BJ (cell line): ENCODE results near the gene MLLT10. TPM values are rescaled to one million over a fixed set of nuclear protein-coding genes. Genes with fewer than 3 reads are reported as not detected.

ENCODE experiments used
- CTCF ChIA-PET: fragments of 350-600 bp; formaldehyde crosslinking; extraction: SDS; loops from one replicate; lab custom pipeline; 2021; ENCODE audit warnings: antibody characterized with exemption, inconsistent platforms; lab: Yijun Ruan, JAX
- POLR2A ChIA-PET: fragments of 300-600 bp; sonication (Branson Sonifier 250); formaldehyde crosslinking; extraction: SDS; loops from one replicate; lab custom pipeline; 2021; ENCODE audit warnings: antibody characterized with exemption; lab: Charles Lee
- DNase-seq: peaks from one replicate; pipeline ENCODE4 v3.0.0-alpha.2; 2011; ENCODE audit warnings: low read depth
- H3K27me3 ChIP-seq: 2 replicates; pipeline ENCODE4 v1.6.0; 2011; ENCODE audit warnings: low read length; ENCODE audit not compliant: control insufficient read depth, insufficient read depth
- H3K36me3 ChIP-seq: 2 replicates; pipeline ENCODE4 v1.5.1; 2011; ENCODE audit warnings: low read length; ENCODE audit not compliant: control insufficient read depth, insufficient read depth
- H3K4me3 ChIP-seq: 2 replicates; pipeline ENCODE4 v1.5.1; 2011; ENCODE audit warnings: low read depth, mild to moderate bottlenecking, control low read depth, low read length
- CTCF ChIP-seq: IDR thresholded peaks from 2 replicates; pipeline ENCODE4 v1.5.1; 2011; ENCODE audit warnings: low read depth, mild to moderate bottlenecking, control low read depth, inconsistent platforms, low read length, moderate library complexity; ENCODE audit not compliant: insufficient read depth
- polyA plus RNA-seq: library from polyadenylated mRNA; depleted of rRNA; stranded (reverse); fragments of >200 nt; gene quantifications from 2 replicates; pipeline ENCODE4 v1.2.3, GENCODE V29; 2011

MLLT10 gene
- polyA plus RNA-seq, 1 experiment: 30.2 TPM

- Histone ChIP-seq H3K4me3 (no peak overlapping the region), H3K36me3 (no peaks in the 10 kb centered on the region), H3K27me3 (no peaks in the 10 kb centered on the region)
- DNase-seq: no peak
- no peak for TF ChIP-seq CTCF
- POLR2A ChIA-PET: interaction anchor here (0.6 to 0.7 kb wide), 2 partner anchors 15 to 31 kb away, joined by 8 to 9 read pairs; no protein-coding TSS in a partner anchor
- CTCF ChIA-PET: interaction anchor here (2.6 to 3.0 kb wide), 2 partner anchors 27 to 210 kb away, joined by 10 to 12 read pairs; no protein-coding TSS in a partner anchor
Observed at GRCh38 chr10:21522631-21523406, 11.2 kb upstream of the MLLT10 start.

GRCh38 chr10:21523557-21524008 lies 10.4 kb upstream of the MLLT10 start:
- POLR2A ChIA-PET: interaction anchor here (0.6 kb wide), 1 partner anchor 14 kb away, joined by 9 read pairs; no protein-coding TSS in a partner anchor
- CTCF ChIA-PET: interaction anchor here (1.1 to 3.0 kb wide), 4 partner anchors 8 to 209 kb away, joined by 4 to 12 read pairs (median 7); no protein-coding TSS in a partner anchor
- no peak for TF ChIP-seq CTCF
- no peak overlapping the region for H3K4me3 ChIP-seq
- no peaks in the 10 kb centered on the region for H3K36me3 ChIP-seq
- DNase-seq: no peak
- no peaks in the 10 kb centered on the region for H3K27me3 ChIP-seq

- Histone ChIP-seq H3K36me3 (no peaks in the 10 kb centered on the region), H3K4me3 (peak overlapping the region; percentile 59), H3K27me3 (no peaks in the 10 kb centered on the region)
- no peak for TF ChIP-seq CTCF
- DNase-seq: no peak
- CTCF ChIA-PET: interaction anchor here (1.1 to 2.6 kb wide), 3 partner anchors 9 to 168 kb away, joined by 4 to 12 read pairs (median 4); no protein-coding TSS in a partner anchor
- POLR2A ChIA-PET: no interaction called here
Observed at GRCh38 chr10:21524131-21524525, 9.9 kb upstream of the MLLT10 start.

- H3K27me3 ChIP-seq: no peaks in the 10 kb centered on the region
- no peaks in the 10 kb centered on the region for H3K36me3 ChIP-seq
- ChIA-PET POLR2A (no interaction called here), CTCF (interaction anchor here (0.7 to 2.6 kb wide), 6 partner anchors 9 to 791 kb away, joined by 3 to 12 read pairs (median 4); partner anchors contain the start of gene COMMD3)
- no peak for DNase-seq
- no peak for TF ChIP-seq CTCF
- H3K4me3 ChIP-seq: peak overlapping the region; percentile 59
Observed at GRCh38 chr10:21524526-21525366, 9.3 kb upstream of the MLLT10 start.
